Common myeloid progenitor, CD34-positive (primary cell): ENCODE results near the gene PRDM16.

Source experiments
- CTCF ChIA-PET: fragments of 350-600 bp; sonication (Branson Sonifier 250); formaldehyde crosslinking; loops from one replicate; lab custom pipeline; 2021; ENCODE audit warnings: antibody characterized with exemption; lab: Charles Lee
- POLR2A ChIA-PET: fragments of 350-600 bp; sonication (Branson Sonifier 250); formaldehyde crosslinking; loops from one replicate; lab custom pipeline; 2021; ENCODE audit warnings: antibody characterized with exemption; lab: Charles Lee
- DNase-seq, 3 donors: peaks; one replicate each; pipeline versions ENCODE4 v3.0.0 to v3.0.0-alpha.2; 2013
- H3K27ac ChIP-seq, 2 experiments: 1 replicate in 1 of 2; 2 replicates in 1 of 2; pipeline ENCODE4 v1.7.0; 2013; ENCODE audit warnings: inconsistent platforms in 2 of 2, low read length in 2 of 2, mild to moderate bottlenecking in 2 of 2, low read depth in 1 of 2, moderate library complexity in 1 of 2; ENCODE audit not compliant: severe bottlenecking in 2 of 2, insufficient read depth in 1 of 2, poor library complexity in 1 of 2
- H3K27me3 ChIP-seq, 5 experiments: replicated peaks in 2 of 5; 1 replicate in 3 of 5; 2 replicates in 2 of 5; pipeline versions ENCODE4 v1.6.1 to v1.7.0; 2013; ENCODE audit warnings: low read length in 4 of 5, mild to moderate bottlenecking in 2 of 5, moderate library complexity in 2 of 5, inconsistent platforms in 1 of 5; ENCODE audit not compliant: insufficient read depth in 5 of 5, control insufficient read depth in 4 of 5
- H3K36me3 ChIP-seq, 4 experiments: 1 replicate in 2 of 4; 2 replicates in 2 of 4; pipeline versions ENCODE4 v1.6.1 to v1.7.0; 2013; ENCODE audit warnings: low read length in 3 of 4, control low read depth in 1 of 4, mild to moderate bottlenecking in 1 of 4; ENCODE audit not compliant: control insufficient read depth in 4 of 4, insufficient read depth in 4 of 4
- H3K4me1 ChIP-seq, 4 experiments: 1 replicate in 3 of 4; 2 replicates in 1 of 4; pipeline versions ENCODE4 v1.6.1 to v1.7.1; 2013; ENCODE audit warnings: low read length in 3 of 4, mild to moderate bottlenecking in 3 of 4, control low read depth in 1 of 4, inconsistent platforms in 1 of 4, moderate library complexity in 1 of 4; ENCODE audit not compliant: control insufficient read depth in 4 of 4, insufficient read depth in 4 of 4; ENCODE audit errors: control extremely low read depth in 1 of 4
- H3K4me3 ChIP-seq, 7 experiments: 1 replicate in 4 of 7; 2 replicates in 3 of 7; pipeline versions ENCODE4 v1.5.1 to v1.7.0; 2013; ENCODE audit warnings: mild to moderate bottlenecking in 7 of 7, low read length in 6 of 7, moderate library complexity in 6 of 7, inconsistent platforms in 2 of 7, low read depth in 2 of 7, control low read depth in 1 of 7; ENCODE audit not compliant: insufficient read depth in 4 of 7, control insufficient read depth in 1 of 7; ENCODE audit errors: extremely low read depth in 1 of 7
- H3K9me3 ChIP-seq, 5 experiments: 1 replicate in 4 of 5; 2 replicates in 1 of 5; pipeline versions ENCODE4 v1.6.1 to v1.7.1; 2013; ENCODE audit warnings: low read length in 4 of 5, mild to moderate bottlenecking in 2 of 5, inconsistent platforms in 1 of 5, low read depth in 1 of 5, moderate library complexity in 1 of 5; ENCODE audit not compliant: control insufficient read depth in 4 of 5, insufficient read depth in 2 of 5; ENCODE audit errors: control extremely low read depth in 1 of 5
- WGBS: methylation state at CpG from one replicate; pipeline ENCODE4 v1.1.5; 2013; ENCODE audit not compliant: insufficient coverage; 5-methylcytosine and 5-hydroxymethylcytosine counted together

PRDM16 gene

GRCh38 chr1:3082571-3083516 is 13.8 kb downstream of the PRDM16 start:
- Histone ChIP-seq H3K27me3 (no peaks in the 10 kb centered on the region), H3K9me3 (no peaks in the 10 kb centered on the region), H3K4me1 (peaks cover 0 to 32% (median 16%) of the 10 kb centered on the region in 4 experiments), H3K27ac (no peak overlapping the region), H3K36me3 (no peaks in the 10 kb centered on the region), H3K4me3 (no peak overlapping the region)
- no peak for DNase-seq
- CTCF ChIA-PET = interaction anchor here (1.4 to 1.9 kb wide), 3 partner anchors 12 to 24 kb away, joined by 3 to 6 read pairs (median 5); no protein-coding TSS in a partner anchor
- POLR2A ChIA-PET = interaction anchor here (1.4 kb wide), 1 partner anchor 10 kb away, joined by 4 read pairs; no protein-coding TSS in a partner anchor
- whole genome bisulfite sequencing = 95% methylated on average over 30 of the region's 42 CpGs

- DNase-seq = no peak
- 97% methylated on average over 16 of the region's 16 CpGs for WGBS
- H3K27me3 ChIP-seq = no peaks in the 10 kb centered on the region
- CTCF ChIA-PET = no interaction called here
- H3K36me3 ChIP-seq = no peaks in the 10 kb centered on the region
- POLR2A ChIA-PET = no interaction called here
- peaks cover 0 to 19% (median 4%) of the 10 kb centered on the region in 4 experiments for H3K4me1 ChIP-seq
- no peaks in the 10 kb centered on the region for H3K9me3 ChIP-seq
- H3K4me3 ChIP-seq = no peak overlapping the region
- H3K27ac ChIP-seq = no peak overlapping the region
Observed at GRCh38 chr1:3084154-3084553, 15.2 kb downstream of the PRDM16 start.

- ChIA-PET CTCF (no interaction called here), POLR2A (no interaction called here)
- H3K9me3 ChIP-seq = no peaks in the 10 kb centered on the region
- no peaks in the 10 kb centered on the region for H3K36me3 ChIP-seq
- H3K4me1 ChIP-seq = peaks cover 0 to 13% (median 1%) of the 10 kb centered on the region in 4 experiments
- DNase-seq = no peak
- WGBS = over 99% methylated on average over 10 of the region's 12 CpGs
- no peaks in the 10 kb centered on the region for H3K27me3 ChIP-seq
- no peak overlapping the region for H3K4me3 ChIP-seq
- no peak overlapping the region for H3K27ac ChIP-seq
Observed at GRCh38 chr1:3084726-3085125, 15.7 kb downstream of the PRDM16 start.

GRCh38 chr1:3085721-3086120 is 16.7 kb downstream of the PRDM16 start:
- Histone ChIP-seq H3K27me3 (no peaks in the 10 kb centered on the region), H3K27ac (no peak overlapping the region), H3K4me1 (peaks cover 0 to 4% (median 0%) of the 10 kb centered on the region in 4 experiments), H3K36me3 (no peaks in the 10 kb centered on the region), H3K9me3 (no peaks in the 10 kb centered on the region), H3K4me3 (no peak overlapping the region)
- POLR2A ChIA-PET = no interaction called here
- DNase-seq = no peak
- WGBS = 95% methylated on average over 7 of the region's 8 CpGs
- CTCF ChIA-PET = no interaction called here

GRCh38 chr1:3086272-3086974 is 17.4 kb downstream of the PRDM16 start:
- Histone ChIP-seq H3K36me3 (peaks cover 0 to 2% (median 0%) of the 10 kb centered on the region in 4 experiments), H3K9me3 (no peaks in the 10 kb centered on the region), H3K27ac (no peak overlapping the region), H3K4me3 (no peak overlapping the region), H3K27me3 (no peaks in the 10 kb centered on the region), H3K4me1 (peaks cover 0 to 4% (median 0%) of the 10 kb centered on the region in 4 experiments)
- POLR2A ChIA-PET = no interaction called here
- WGBS = 95% methylated on average over 22 of the region's 26 CpGs
- CTCF ChIA-PET = no interaction called here
- DNase-seq = no peak

GRCh38 chr1:3087049-3087448 is 18.0 kb downstream of the PRDM16 start:
- H3K9me3 ChIP-seq = no peaks in the 10 kb centered on the region
- H3K4me3 ChIP-seq = no peak overlapping the region
- H3K27me3 ChIP-seq = no peaks in the 10 kb centered on the region
- no peak overlapping the region for H3K27ac ChIP-seq
- ChIA-PET CTCF (no interaction called here), POLR2A (no interaction called here)
- H3K36me3 ChIP-seq = peaks cover 0 to 2% (median 0%) of the 10 kb centered on the region in 4 experiments
- DNase-seq = no peak
- peaks cover 0 to 4% (median 0%) of the 10 kb centered on the region in 4 experiments for H3K4me1 ChIP-seq
- 76% methylated on average over 10 of the region's 17 CpGs for WGBS
